ENCODE results near the gene ACER2.

DNA sequence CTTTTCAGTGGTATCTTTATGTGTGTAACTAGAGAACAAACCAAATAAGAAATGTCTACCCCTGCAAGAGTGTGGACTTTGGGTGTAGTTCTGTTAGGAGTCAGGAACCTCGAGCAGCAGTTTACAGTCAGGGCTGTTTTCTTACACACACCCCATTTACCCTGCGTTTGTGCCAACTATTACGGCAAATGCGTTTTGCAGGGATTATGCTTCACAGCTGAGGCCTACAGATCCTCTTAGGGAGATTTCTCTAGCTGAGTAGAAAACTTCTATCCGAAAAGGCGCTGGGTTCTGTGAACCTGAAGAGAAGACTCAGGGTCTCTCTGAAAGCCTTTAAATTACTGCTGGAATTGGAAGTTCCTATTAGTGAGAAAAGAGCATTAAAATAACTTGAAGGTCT, 51.4 kb downstream of the ACER2 start:
- TF ChIP-seq, protein P1, sequence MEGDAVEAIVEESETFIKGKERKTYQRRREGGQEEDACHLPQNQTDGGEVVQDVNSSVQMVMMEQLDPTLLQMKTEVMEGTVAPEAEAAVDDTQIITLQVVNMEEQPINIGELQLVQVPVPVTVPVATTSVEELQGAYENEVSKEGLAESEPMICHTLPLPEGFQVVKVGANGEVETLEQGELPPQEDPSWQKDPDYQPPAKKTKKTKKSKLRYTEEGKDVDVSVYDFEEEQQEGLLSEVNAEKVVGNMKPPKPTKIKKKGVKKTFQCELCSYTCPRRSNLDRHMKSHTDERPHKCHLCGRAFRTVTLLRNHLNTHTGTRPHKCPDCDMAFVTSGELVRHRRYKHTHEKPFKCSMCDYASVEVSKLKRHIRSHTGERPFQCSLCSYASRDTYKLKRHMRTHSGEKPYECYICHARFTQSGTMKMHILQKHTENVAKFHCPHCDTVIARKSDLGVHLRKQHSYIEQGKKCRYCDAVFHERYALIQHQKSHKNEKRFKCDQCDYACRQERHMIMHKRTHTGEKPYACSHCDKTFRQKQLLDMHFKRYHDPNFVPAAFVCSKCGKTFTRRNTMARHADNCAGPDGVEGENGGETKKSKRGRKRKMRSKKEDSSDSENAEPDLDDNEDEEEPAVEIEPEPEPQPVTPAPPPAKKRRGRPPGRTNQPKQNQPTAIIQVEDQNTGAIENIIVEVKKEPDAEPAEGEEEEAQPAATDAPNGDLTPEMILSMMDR (IDR thresholded peaks at IDR 0.05; ENCODE audit: poor library complexity), result no peak
- no peak for TF ChIP-seq EZH2phosphoT487 (IDR thresholded peaks at IDR 0.05; ENCODE audit: low read depth, severe bottlenecking, unreplicated experiment)

Measured in hepatocyte (in vitro differentiated cells).